ENCODE results near the gene HNRNPUL1.

HNRNPUL1 gene

GRCh38 chr19:41308450-41309179 is 44.4 kb downstream of the HNRNPUL1 start:
- Histone ChIP-seq H3K4me3 (ENCODE audit: insufficient read depth, low read depth, low read length) (no peak overlapping the region), H3K36me3 (ENCODE audit: control insufficient read depth, insufficient read depth, low read length) (peaks cover 31% of the 10 kb centered on the region), H3K27ac (ENCODE audit: insufficient read depth, low read depth, low read length, poor library complexity, severe bottlenecking) (peak overlapping the region; percentile 90), H3K4me1 (ENCODE audit: control insufficient read depth, insufficient read depth, low read length) (peaks cover 15% of the 10 kb centered on the region), H3K9me3 (ENCODE audit: control insufficient read depth, low read length) (no peaks in the 10 kb centered on the region), H3K27me3 (ENCODE audit: control insufficient read depth, insufficient read depth, low read length, poor library complexity, severe bottlenecking) (no peaks in the 10 kb centered on the region)
- WGBS, 2 experiments = 38 to 40% methylated on average over 8 of the region's 8 CpGs

- Histone ChIP-seq H3K36me3 (ENCODE audit: control insufficient read depth, insufficient read depth, low read length) (peaks cover 26% of the 10 kb centered on the region), H3K4me3 (ENCODE audit: insufficient read depth, low read depth, low read length) (peak overlapping the region; percentile 81), H3K27me3 (ENCODE audit: control insufficient read depth, insufficient read depth, low read length, poor library complexity, severe bottlenecking) (no peaks in the 10 kb centered on the region), H3K27ac (ENCODE audit: insufficient read depth, low read depth, low read length, poor library complexity, severe bottlenecking) (peak overlapping the region; percentile 32), H3K9me3 (ENCODE audit: control insufficient read depth, low read length) (no peaks in the 10 kb centered on the region), H3K4me1 (ENCODE audit: control insufficient read depth, insufficient read depth, low read length) (peaks cover 15% of the 10 kb centered on the region)
- WGBS, 2 experiments = 54 to 56% methylated on average over 26 of the region's 26 CpGs
These were observed 45.2 kb downstream of the HNRNPUL1 start for GRCh38 chr19:41309180-41310032.

- WGBS, 2 experiments = 0% methylated on average over 47 of the region's 47 CpGs
These were observed 46.1 kb downstream of the HNRNPUL1 start, which contains the start of gene CCDC97 for GRCh38 chr19:41310033-41310831. Gene CCDC97 (plus strand): TSS chr19:41310172. CDS start chr19:41310311, 139 bp downstream.

GRCh38 chr19:41311072-41311471 is 46.9 kb downstream of the HNRNPUL1 start:
- Histone ChIP-seq H3K4me1 (ENCODE audit: control insufficient read depth, insufficient read depth, low read length) (peaks cover 15% of the 10 kb centered on the region), H3K27me3 (ENCODE audit: control insufficient read depth, insufficient read depth, low read length, poor library complexity, severe bottlenecking) (no peaks in the 10 kb centered on the region), H3K27ac (ENCODE audit: insufficient read depth, low read depth, low read length, poor library complexity, severe bottlenecking) (no peak overlapping the region), H3K36me3 (ENCODE audit: control insufficient read depth, insufficient read depth, low read length) (peaks cover 16% of the 10 kb centered on the region), H3K4me3 (ENCODE audit: insufficient read depth, low read depth, low read length) (peak overlapping the region; percentile 81), H3K9me3 (ENCODE audit: control insufficient read depth, low read length) (no peaks in the 10 kb centered on the region)
- WGBS, 2 experiments = 82 to 83% methylated on average over 5 of the region's 5 CpGs

More at GRCh38 chr19:41310033-41310831, 46.1 kb downstream of the HNRNPUL1 start, which contains the start of gene CCDC97:
- Histone ChIP-seq H3K4me1 (ENCODE audit: control insufficient read depth, insufficient read depth, low read length) (peaks cover 15% of the 10 kb centered on the region), H3K27me3 (ENCODE audit: control insufficient read depth, insufficient read depth, low read length, poor library complexity, severe bottlenecking) (no peaks in the 10 kb centered on the region), H3K4me3 (ENCODE audit: insufficient read depth, low read depth, low read length) (peak within 1 kb of the TSS; percentile 81), H3K36me3 (ENCODE audit: control insufficient read depth, insufficient read depth, low read length) (peaks cover 18% of the 10 kb centered on the region), H3K27ac (ENCODE audit: insufficient read depth, low read depth, low read length, poor library complexity, severe bottlenecking) (peak within 1 kb of the TSS; percentile 88), H3K9me3 (ENCODE audit: control insufficient read depth, low read length) (no peaks in the 10 kb centered on the region)

GRCh38 chr19:41311613-41312012 is 47.4 kb downstream of the HNRNPUL1 start:
- Histone ChIP-seq H3K4me3 (ENCODE audit: insufficient read depth, low read depth, low read length) (no peak overlapping the region), H3K36me3 (ENCODE audit: control insufficient read depth, insufficient read depth, low read length) (peaks cover 16% of the 10 kb centered on the region), H3K4me1 (ENCODE audit: control insufficient read depth, insufficient read depth, low read length) (peaks cover 15% of the 10 kb centered on the region), H3K27ac (ENCODE audit: insufficient read depth, low read depth, low read length, poor library complexity, severe bottlenecking) (no peak overlapping the region), H3K27me3 (ENCODE audit: control insufficient read depth, insufficient read depth, low read length, poor library complexity, severe bottlenecking) (no peaks in the 10 kb centered on the region), H3K9me3 (ENCODE audit: control insufficient read depth, low read length) (no peaks in the 10 kb centered on the region)
- WGBS, 2 experiments = 94% methylated on average over 8 of the region's 8 CpGs

- H3K36me3 ChIP-seq (ENCODE audit: control insufficient read depth, insufficient read depth, low read length) = peaks cover 49% of the 10 kb centered on the region
These were observed 52.2 kb downstream of the HNRNPUL1 start for GRCh38 chr19:41316306-41316920.

GRCh38 chr19:41318696-41319499 is 54.7 kb downstream of the HNRNPUL1 start:
- Histone ChIP-seq H3K27ac (ENCODE audit: insufficient read depth, low read depth, low read length, poor library complexity, severe bottlenecking) (no peak overlapping the region), H3K36me3 (ENCODE audit: control insufficient read depth, insufficient read depth, low read length) (peaks cover 41% of the 10 kb centered on the region), H3K4me1 (ENCODE audit: control insufficient read depth, insufficient read depth, low read length) (peaks cover 11% of the 10 kb centered on the region), H3K9me3 (ENCODE audit: control insufficient read depth, low read length) (no peaks in the 10 kb centered on the region), H3K27me3 (ENCODE audit: control insufficient read depth, insufficient read depth, low read length, poor library complexity, severe bottlenecking) (no peaks in the 10 kb centered on the region), H3K4me3 (ENCODE audit: insufficient read depth, low read depth, low read length) (no peak overlapping the region)
- WGBS, 2 experiments = 94 to 95% methylated on average over 19 of the region's 19 CpGs

More at GRCh38 chr19:41316306-41316920, 52.2 kb downstream of the HNRNPUL1 start:
- no peaks in the 10 kb centered on the region for H3K4me1 ChIP-seq (ENCODE audit: control insufficient read depth, insufficient read depth, low read length)
- H3K9me3 ChIP-seq (ENCODE audit: control insufficient read depth, low read length) = no peaks in the 10 kb centered on the region
- no peak overlapping the region for H3K4me3 ChIP-seq (ENCODE audit: insufficient read depth, low read depth, low read length)
- H3K27ac ChIP-seq (ENCODE audit: insufficient read depth, low read depth, low read length, poor library complexity, severe bottlenecking) = no peak overlapping the region
- WGBS, 2 experiments = 95 to 97% methylated on average over 24 of the region's 24 CpGs
- H3K27me3 ChIP-seq (ENCODE audit: control insufficient read depth, insufficient read depth, low read length, poor library complexity, severe bottlenecking) = no peaks in the 10 kb centered on the region

- H3K9me3 ChIP-seq (ENCODE audit: control insufficient read depth, low read length) = no peaks in the 10 kb centered on the region
- H3K27me3 ChIP-seq (ENCODE audit: control insufficient read depth, insufficient read depth, low read length, poor library complexity, severe bottlenecking) = no peaks in the 10 kb centered on the region
- H3K4me1 ChIP-seq (ENCODE audit: control insufficient read depth, insufficient read depth, low read length) = peaks cover 18% of the 10 kb centered on the region
- WGBS, 2 experiments = 91 to 92% methylated on average over 20 of the region's 20 CpGs
- no peak overlapping the region for H3K4me3 ChIP-seq (ENCODE audit: insufficient read depth, low read depth, low read length)
- H3K36me3 ChIP-seq (ENCODE audit: control insufficient read depth, insufficient read depth, low read length) = peaks cover 41% of the 10 kb centered on the region
- no peak overlapping the region for H3K27ac ChIP-seq (ENCODE audit: insufficient read depth, low read depth, low read length, poor library complexity, severe bottlenecking)
These were observed 55.5 kb downstream of the HNRNPUL1 start for GRCh38 chr19:41319500-41320184.

All from ectodermal cell (in vitro differentiated cells).